ENCODE results near the gene DNAJC5. TPM values are rescaled to one million over a fixed set of nuclear protein-coding genes. Genes with fewer than 3 reads are reported as not detected.
A peak's percentile ranks its signal among the peaks of the same experiment; 100 is the strongest.

Gene DNAJC5
- total RNA-seq, 4 donors from 2014 or later, result 18.5 to 26.4 (median 22.5) TPM

DNA sequence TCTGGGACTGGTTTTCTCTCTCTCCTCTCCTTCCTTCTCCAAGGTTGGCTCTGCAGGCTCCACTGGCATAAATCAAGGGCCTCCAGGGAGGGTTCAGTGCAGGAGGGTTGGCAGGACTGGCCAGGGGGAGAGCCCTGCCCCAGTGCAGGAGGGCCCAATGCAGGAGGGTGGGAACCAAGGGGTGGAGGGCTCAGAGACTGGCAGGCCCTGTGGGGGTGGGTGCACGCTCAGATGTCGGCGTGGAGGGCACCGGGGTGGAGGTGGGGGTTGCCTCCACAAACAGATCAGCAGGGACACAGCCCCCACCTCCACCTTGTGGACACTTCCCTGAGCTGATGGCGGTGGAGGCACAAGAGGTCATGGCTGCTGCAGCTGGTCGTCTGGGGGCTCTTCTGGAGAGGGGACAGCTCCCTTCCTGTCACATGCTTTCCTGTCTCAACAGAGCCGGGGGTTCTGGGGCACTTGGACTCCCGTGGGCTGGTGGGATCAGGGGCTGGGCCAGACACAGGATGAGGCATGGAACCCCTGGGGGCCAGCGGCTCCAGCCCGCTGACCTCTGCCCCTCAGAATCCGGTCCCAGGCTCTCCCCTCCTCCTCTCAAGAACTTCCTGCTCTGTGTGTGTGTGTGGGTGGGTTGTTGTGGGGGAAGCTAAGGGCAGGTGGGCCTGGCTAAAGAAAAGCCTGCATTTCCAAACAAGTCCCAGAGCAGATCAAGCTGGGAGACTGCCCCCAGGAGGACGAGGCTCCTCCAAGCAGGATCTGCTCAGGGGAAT is 36.3 kb upstream of the DNAJC5 start:
- H3K36me3 ChIP-seq, result no peaks in the 10 kb centered on the region
- DNase-seq (no peak), ATAC-seq (peak; percentile 29 to 34)
- intact Hi-C loops (cut with DNase I; ENCODE audit: low total_unique reads) (no loop called here), in situ Hi-C loops (cut with MboI; ENCODE audit: low sequenced_read_pairs in 4 of 4) (no loop called here)
- peak overlapping the region in 1 of 4 donors; percentile 6 for H3K4me3 ChIP-seq
- H3K27ac ChIP-seq, result peak overlapping the region; percentile 13 to 61 (median 48)
- no peaks in the 10 kb centered on the region for H3K9me3 ChIP-seq
- TF ChIP-seq, protein P1, sequence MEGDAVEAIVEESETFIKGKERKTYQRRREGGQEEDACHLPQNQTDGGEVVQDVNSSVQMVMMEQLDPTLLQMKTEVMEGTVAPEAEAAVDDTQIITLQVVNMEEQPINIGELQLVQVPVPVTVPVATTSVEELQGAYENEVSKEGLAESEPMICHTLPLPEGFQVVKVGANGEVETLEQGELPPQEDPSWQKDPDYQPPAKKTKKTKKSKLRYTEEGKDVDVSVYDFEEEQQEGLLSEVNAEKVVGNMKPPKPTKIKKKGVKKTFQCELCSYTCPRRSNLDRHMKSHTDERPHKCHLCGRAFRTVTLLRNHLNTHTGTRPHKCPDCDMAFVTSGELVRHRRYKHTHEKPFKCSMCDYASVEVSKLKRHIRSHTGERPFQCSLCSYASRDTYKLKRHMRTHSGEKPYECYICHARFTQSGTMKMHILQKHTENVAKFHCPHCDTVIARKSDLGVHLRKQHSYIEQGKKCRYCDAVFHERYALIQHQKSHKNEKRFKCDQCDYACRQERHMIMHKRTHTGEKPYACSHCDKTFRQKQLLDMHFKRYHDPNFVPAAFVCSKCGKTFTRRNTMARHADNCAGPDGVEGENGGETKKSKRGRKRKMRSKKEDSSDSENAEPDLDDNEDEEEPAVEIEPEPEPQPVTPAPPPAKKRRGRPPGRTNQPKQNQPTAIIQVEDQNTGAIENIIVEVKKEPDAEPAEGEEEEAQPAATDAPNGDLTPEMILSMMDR (IDR thresholded peaks at IDR 0.05 in 4 of 5, conservative IDR thresholded peaks at IDR 0.05 in 1 of 5), result peak in 2 of 5 experiments; percentile 26 to 29
- no peak for TF ChIP-seq POLR2A (IDR thresholded peaks at IDR 0.05)
- H3K4me1 ChIP-seq, result peaks cover 35 to 53% of the 10 kb centered on the region in 2 donors
- H3K27me3 ChIP-seq, result peaks cover 9 to 35% (median 29%) of the 10 kb centered on the region in 3 donors

DNA sequence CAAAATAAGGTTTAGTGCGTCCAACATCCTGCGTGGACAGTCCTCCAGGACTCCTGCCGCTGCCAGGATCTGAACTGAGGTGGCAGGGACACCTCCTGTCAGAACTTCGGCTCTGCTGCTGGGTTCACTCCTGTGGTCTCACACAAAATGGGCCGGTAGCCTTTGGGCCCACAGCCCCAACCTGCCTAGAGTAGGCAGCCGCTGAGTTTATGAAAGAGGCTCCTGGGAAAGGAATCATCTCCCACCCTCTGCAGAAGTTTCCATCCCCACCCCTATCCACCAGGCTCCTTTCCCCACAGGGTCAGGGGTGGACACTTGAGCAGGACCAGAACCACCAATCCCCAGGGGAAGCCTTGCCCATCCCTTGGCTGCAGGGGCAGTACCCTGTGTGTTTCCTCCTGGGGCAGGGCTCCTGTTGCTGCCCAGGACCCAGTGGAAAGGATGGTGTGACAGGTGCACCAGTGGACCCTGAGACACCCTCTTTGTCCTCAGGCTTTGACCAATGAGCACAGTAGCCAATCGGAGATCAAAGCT is 35.7 kb upstream of the DNAJC5 start:
- TF ChIP-seq POLR2A (IDR thresholded peaks at IDR 0.05), result no peak
- TF ChIP-seq, protein P1 (IDR thresholded peaks at IDR 0.05 in 4 of 5, conservative IDR thresholded peaks at IDR 0.05 in 1 of 5), result no peak
- intact Hi-C loops (cut with DNase I; ENCODE audit: low total_unique reads) (no loop called here), in situ Hi-C loops (cut with MboI; ENCODE audit: low sequenced_read_pairs in 4 of 4) (no loop called here)
- Histone ChIP-seq H3K9me3 (no peaks in the 10 kb centered on the region), H3K4me1 (peaks cover 35 to 51% of the 10 kb centered on the region in 2 donors), H3K27me3 (peaks cover 9 to 28% (median 23%) of the 10 kb centered on the region in 3 donors), H3K36me3 (no peaks in the 10 kb centered on the region), H3K4me3 (no peak overlapping the region), H3K27ac (peak overlapping the region; percentile 13 to 61 (median 48))
- ATAC-seq (no peak), DNase-seq (no peak)

DNA sequence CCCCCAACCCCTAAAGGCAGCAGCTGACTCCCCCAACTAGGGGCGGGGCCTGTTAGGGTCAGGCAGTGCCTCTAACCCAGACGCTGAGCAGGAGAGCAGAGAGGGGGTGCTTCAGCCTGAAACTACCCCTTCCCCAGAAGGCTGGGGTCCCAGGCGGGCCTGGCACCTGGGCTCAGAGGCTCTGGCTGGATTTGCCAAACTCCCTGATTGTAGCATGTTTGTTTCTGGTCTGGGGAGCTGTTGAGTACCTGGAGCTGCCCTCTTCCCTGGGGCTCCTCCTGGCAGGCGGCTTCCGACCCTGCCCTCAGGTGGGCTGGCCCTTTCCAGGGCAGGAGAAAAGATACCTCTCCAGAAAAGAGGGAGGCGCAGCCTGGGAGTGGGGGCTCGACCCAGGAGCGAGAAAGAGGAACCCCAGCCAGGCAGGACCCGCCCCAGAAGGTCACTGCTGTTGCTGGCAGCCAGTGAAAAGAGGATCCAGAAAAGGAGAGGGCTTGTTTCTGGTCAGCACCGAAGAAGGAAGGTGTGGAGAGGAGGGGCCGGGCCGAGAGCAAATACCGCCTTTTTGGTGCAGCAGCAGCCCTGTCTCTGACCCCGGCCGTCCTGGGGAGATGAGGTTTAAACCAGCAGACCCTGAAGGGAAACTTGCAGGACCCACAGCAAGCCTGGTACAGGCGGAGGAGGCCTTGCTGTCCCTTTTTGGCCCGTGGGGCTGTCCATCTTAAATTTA is 34.4 kb upstream of the DNAJC5 start:
- DNase-seq, result no peak
- intact Hi-C loops (cut with DNase I; ENCODE audit: low total_unique reads), result loop anchor here (10.0 kb wide), 1 partner anchor 236 kb away; the partner anchor contains the start of gene GMEB2
- TF ChIP-seq POLR2A (IDR thresholded peaks at IDR 0.05), result no peak
- TF ChIP-seq, protein P1 (IDR thresholded peaks at IDR 0.05 in 4 of 5, conservative IDR thresholded peaks at IDR 0.05 in 1 of 5), result no peak
- Histone ChIP-seq H3K36me3 (no peaks in the 10 kb centered on the region), H3K27ac (peak overlapping the region in 1 of 4 donors; percentile 33), H3K4me1 (peaks cover 28 to 41% of the 10 kb centered on the region in 2 donors), H3K4me3 (no peak overlapping the region), H3K27me3 (peaks cover 3 to 18% (median 10%) of the 10 kb centered on the region in 3 donors), H3K9me3 (no peaks in the 10 kb centered on the region)
- in situ Hi-C loops (cut with MboI; ENCODE audit: low sequenced_read_pairs in 4 of 4), result loop anchor here in 1 of 4 donors (10.0 kb wide), 1 partner anchor 76 kb away; no protein-coding TSS in a partner anchor
- ATAC-seq, result no peak

DNA sequence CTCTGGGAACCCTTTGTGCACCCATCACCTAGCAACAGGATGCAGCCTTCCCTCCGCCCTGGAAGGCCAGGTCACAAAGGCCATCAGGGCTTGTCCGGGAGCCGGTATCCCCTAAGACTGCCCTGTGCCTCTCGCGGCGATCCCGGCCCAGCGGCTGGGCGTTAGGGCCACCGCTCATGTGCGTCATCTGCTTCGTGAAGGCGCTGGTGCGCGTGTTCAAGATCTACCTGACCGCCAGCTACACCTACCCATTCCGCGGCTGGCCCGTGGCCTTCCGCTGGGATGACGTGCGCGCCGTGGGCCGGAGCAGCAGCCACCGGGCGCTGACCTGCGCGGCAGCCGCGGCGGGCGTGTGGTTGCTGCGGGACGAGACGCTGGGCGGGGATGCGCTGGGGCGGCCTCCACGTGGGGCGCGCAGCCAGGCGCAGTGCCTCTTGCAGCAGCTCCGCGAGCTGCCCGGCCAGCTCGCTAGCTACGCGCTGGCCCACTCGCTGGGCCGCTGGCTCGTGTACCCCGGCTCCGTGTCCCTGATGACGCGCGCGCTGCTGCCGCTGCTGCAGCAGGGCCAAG is 33.5 kb upstream of the DNAJC5 start, which contains the start of gene ABHD16B:
Gene ABHD16B (plus strand): TSS at position 134 of the 570 bp plus-strand sequence. CDS start 43 bp downstream, at position 177.
- H3K36me3 ChIP-seq, result no peaks in the 10 kb centered on the region
- TF ChIP-seq, protein P1 (IDR thresholded peaks at IDR 0.05 in 4 of 5, conservative IDR thresholded peaks at IDR 0.05 in 1 of 5), result no peak
- TF ChIP-seq POLR2A (IDR thresholded peaks at IDR 0.05), result no peak
- in situ Hi-C loops (cut with MboI; ENCODE audit: low sequenced_read_pairs in 4 of 4), result loop anchor here in 1 of 4 donors (10.0 kb wide), 1 partner anchor 77 kb away; no protein-coding TSS in a partner anchor
- peaks cover 33 to 45% of the 10 kb centered on the region in 2 donors for H3K4me1 ChIP-seq
- no peak for DNase-seq
- H3K9me3 ChIP-seq, result no peaks in the 10 kb centered on the region
- ATAC-seq, result no peak
- H3K27ac ChIP-seq, result peak within 1 kb of the TSS in 1 of 4 donors; percentile 33
- H3K4me3 ChIP-seq, result no peak within 1 kb of the TSS
- intact Hi-C loops (cut with DNase I; ENCODE audit: low total_unique reads), result loop anchor here (10.0 kb wide), 1 partner anchor 237 kb away; the partner anchor contains the start of gene GMEB2
- H3K27me3 ChIP-seq, result peaks cover 0 to 8% (median under 1%) of the 10 kb centered on the region in 3 donors
